Small intestine (tissue), 4 donors: Measurements from ENCODE around the gene ARAP2. TPM values are rescaled to one million over a fixed set of nuclear protein-coding genes. Genes with fewer than 3 reads are reported as not detected.

Source experiments
- polyA plus RNA-seq, 4 donors: library from polyadenylated mRNA; stranded (reverse) in 3 of 4; unstranded in 1 of 4; fragments of 200-250 nt in 3 of 4; fragments of 120-200 nt in 1 of 4; gene quantifications; one replicate each; pipeline versions ENCODE4 v1.2.1 to v1.2.3, GENCODE V29; 2013
- donor health status: healthy with polysubstance abuse.
- donor health status: Bipolar disorder and iron deficiency.
- donor health status: healthy.

The ARAP2 gene
- polyA plus RNA-seq, 4 donors, result 3.2 to 14.1 (median 12.6) TPM

Other genes with a start within 250 kb of the ARAP2 start
- gene DTHD1, start 37.1 kb upstream of the ARAP2 start, polyA plus RNA-seq, result under 1 TPM in 3 of 4 donors, not detected in 1; 0.01 to 0.27 (median 0.04) TPM